ENCODE data around the gene LITAFD.

LITAFD gene

DNA sequence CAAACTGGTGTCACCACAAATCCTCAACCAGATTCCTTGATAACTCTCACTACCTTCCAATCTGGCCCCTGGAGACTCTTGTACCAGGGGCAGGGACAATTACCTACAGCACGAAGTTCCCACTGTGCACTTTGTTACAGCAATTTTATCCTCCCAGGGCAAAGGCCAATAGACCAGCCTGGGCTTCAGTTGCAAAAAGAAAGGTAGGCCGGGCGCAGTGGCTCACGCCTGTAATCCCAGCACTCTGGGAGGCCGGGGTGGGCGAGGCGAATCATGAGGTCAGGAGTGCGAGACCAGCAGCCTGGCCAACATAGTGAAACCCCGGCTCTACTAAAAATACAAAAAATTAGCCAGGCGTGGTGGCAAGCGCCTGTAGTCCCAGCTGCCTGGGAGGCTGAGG is 44.7 kb downstream of the LITAFD start:
- H2BK15ac ChIP-seq (ENCODE audit: low read length): no peak overlapping the region
- no peaks in the 10 kb centered on the region for H3K4me1 ChIP-seq (ENCODE audit: control insufficient read depth in 2 of 2, insufficient read depth in 1 of 2, low read depth in 1 of 2, low read length in 2 of 2)
- H3K9me3 ChIP-seq (replicated peaks in 1 of 2; ENCODE audit: control insufficient read depth in 2 of 2, insufficient read depth in 1 of 2, low read depth in 1 of 2, low read length in 2 of 2): peaks cover 0 to 7% of the 10 kb centered on the region in 2 donors
- no peak overlapping the region for H3K27ac ChIP-seq (replicated peaks; ENCODE audit: low read length)
- H3K14ac ChIP-seq (ENCODE audit: low read length): no peak overlapping the region
- no peak overlapping the region for H3K4me2 ChIP-seq (ENCODE audit: insufficient read depth, low read length, poor library complexity, severe bottlenecking)
- no peak overlapping the region for H3K23ac ChIP-seq (ENCODE audit: low read depth, low read length, poor library complexity)
- no peak overlapping the region for H2BK120ac ChIP-seq (ENCODE audit: low read depth, low read length)
- WGBS, 2 donors (ENCODE audit: extremely low coverage in 2 of 2, insufficient read length in 2 of 2, insufficient replicate concordance in 1 of 2): no CpG with 5 or more reads among the region's 11 CpGs
- H2BK12ac ChIP-seq (ENCODE audit: low read length): no peak overlapping the region
- H4K91ac ChIP-seq (ENCODE audit: low read depth, low read length, poor library complexity): no peak overlapping the region
- peaks cover 2% of the 10 kb centered on the region for H3K79me1 ChIP-seq (ENCODE audit: low read depth, low read length)
- H3K4ac ChIP-seq (ENCODE audit: low read length): no peak overlapping the region
- peaks cover 26 to 81% of the 10 kb centered on the region in 2 donors for H3K36me3 ChIP-seq (replicated peaks in 1 of 2; ENCODE audit: control insufficient read depth in 2 of 2, insufficient read depth in 2 of 2, low read length in 2 of 2)
- DNase-seq (ENCODE audit: low spot score): no peak
- H3K4me3 ChIP-seq (ENCODE audit: low read length in 2 of 2): no peak overlapping the region
- no peak overlapping the region for H2BK5ac ChIP-seq (ENCODE audit: low read length)
- no peak overlapping the region for H3K18ac ChIP-seq (ENCODE audit: low read length)
- H3K9ac ChIP-seq (ENCODE audit: low read depth, low read length, poor library complexity): no peak overlapping the region
- H2AFZ ChIP-seq (ENCODE audit: low read length): no peak overlapping the region
- H4K8ac ChIP-seq (ENCODE audit: low read depth, low read length): no peak overlapping the region
- H3K27me3 ChIP-seq (ENCODE audit: control insufficient read depth in 3 of 3, insufficient read depth in 3 of 3, low read depth in 1 of 3, low read length in 3 of 3): no peaks in the 10 kb centered on the region
- H2AK5ac ChIP-seq (ENCODE audit: low read depth, low read length): no peak overlapping the region

DNA sequence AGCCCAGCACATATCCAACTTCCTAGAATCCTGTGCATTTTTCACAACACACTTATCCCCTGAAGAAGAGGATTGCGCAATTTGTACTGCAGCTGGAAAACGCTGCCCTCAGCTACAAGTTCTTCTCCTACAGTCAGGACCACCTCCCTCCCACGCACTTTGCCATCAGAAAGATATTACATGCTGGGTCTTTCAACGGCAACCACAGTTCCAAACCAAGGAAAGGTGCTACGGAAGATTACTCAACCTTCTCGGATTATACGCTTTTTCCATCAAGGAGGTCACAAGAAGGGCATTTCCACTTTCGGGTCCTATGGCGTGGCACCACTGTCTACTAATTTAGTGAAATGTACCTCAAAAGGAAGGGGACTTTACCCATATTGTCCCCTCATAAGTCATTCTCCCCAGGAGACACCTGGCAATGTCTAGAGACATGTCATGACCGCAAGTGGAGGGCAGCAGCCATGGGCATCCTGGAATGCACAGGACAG is 46.4 kb downstream of the LITAFD start:
- Histone ChIP-seq H3K4ac (ENCODE audit: low read length) (no peak overlapping the region), H3K27me3 (ENCODE audit: control insufficient read depth in 3 of 3, insufficient read depth in 3 of 3, low read depth in 1 of 3, low read length in 3 of 3) (no peaks in the 10 kb centered on the region), H4K8ac (ENCODE audit: low read depth, low read length) (no peak overlapping the region), H2BK12ac (ENCODE audit: low read length) (no peak overlapping the region), H3K14ac (ENCODE audit: low read length) (no peak overlapping the region), H3K27ac (replicated peaks; ENCODE audit: low read length) (no peak overlapping the region), H2BK120ac (ENCODE audit: low read depth, low read length) (no peak overlapping the region), H3K18ac (ENCODE audit: low read length) (no peak overlapping the region), H2AK5ac (ENCODE audit: low read depth, low read length) (no peak overlapping the region), H3K36me3 (replicated peaks in 1 of 2; ENCODE audit: control insufficient read depth in 2 of 2, insufficient read depth in 2 of 2, low read length in 2 of 2) (peaks cover 17 to 64% of the 10 kb centered on the region in 2 donors), H3K23ac (ENCODE audit: low read depth, low read length, poor library complexity) (no peak overlapping the region), H3K4me3 (ENCODE audit: low read length in 2 of 2) (no peak overlapping the region), H3K79me1 (ENCODE audit: low read depth, low read length) (peaks cover 2% of the 10 kb centered on the region), H2AFZ (ENCODE audit: low read length) (no peak overlapping the region), H2BK5ac (ENCODE audit: low read length) (no peak overlapping the region), H4K91ac (ENCODE audit: low read depth, low read length, poor library complexity) (no peak overlapping the region), H3K4me1 (ENCODE audit: control insufficient read depth in 2 of 2, insufficient read depth in 1 of 2, low read depth in 1 of 2, low read length in 2 of 2) (no peaks in the 10 kb centered on the region), H3K9me3 (replicated peaks in 1 of 2; ENCODE audit: control insufficient read depth in 2 of 2, insufficient read depth in 1 of 2, low read depth in 1 of 2, low read length in 2 of 2) (peaks cover 0 to 7% of the 10 kb centered on the region in 2 donors), H2BK15ac (ENCODE audit: low read length) (no peak overlapping the region), H3K4me2 (ENCODE audit: insufficient read depth, low read length, poor library complexity, severe bottlenecking) (no peak overlapping the region), H3K9ac (ENCODE audit: low read depth, low read length, poor library complexity) (no peak overlapping the region)
- no CpG with 5 or more reads among the region's 10 CpGs for WGBS, 2 donors (ENCODE audit: extremely low coverage in 2 of 2, insufficient read length in 2 of 2, insufficient replicate concordance in 1 of 2)
- no peak for DNase-seq (ENCODE audit: low spot score)

DNA sequence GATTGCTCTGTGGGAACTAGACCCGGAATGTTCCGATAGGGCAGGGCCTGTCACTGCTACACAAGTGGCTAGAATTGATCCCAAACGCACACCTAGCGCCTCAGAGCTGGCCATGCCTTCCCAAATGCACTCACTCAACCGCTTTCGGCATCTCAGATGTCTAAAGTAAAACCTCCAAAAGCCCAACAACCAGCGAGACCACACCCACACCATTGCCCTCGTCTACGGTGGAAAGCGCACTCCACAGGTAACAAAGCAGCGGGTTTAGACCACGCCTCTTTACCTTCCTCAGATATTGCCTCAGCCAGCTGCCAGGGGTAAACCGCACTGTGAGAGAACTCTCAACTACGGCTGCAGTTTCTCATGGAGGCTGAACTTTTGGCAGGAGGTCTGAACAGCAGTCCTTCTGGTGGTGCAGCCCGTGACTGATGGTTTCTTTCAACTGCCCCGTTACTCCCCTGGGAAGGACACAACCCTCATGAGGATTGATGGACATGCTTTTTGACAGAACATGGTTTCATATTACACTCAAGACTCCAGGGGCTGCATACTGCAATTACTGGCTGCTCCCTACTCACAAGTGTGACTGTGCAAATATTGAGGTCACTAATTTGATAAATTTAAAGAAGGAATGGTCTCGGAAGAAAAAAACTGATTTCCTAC is 47.1 kb downstream of the LITAFD start:
- Histone ChIP-seq H3K23ac (ENCODE audit: low read depth, low read length, poor library complexity) (no peak overlapping the region), H3K27ac (replicated peaks; ENCODE audit: low read length) (no peak overlapping the region), H3K4me2 (ENCODE audit: insufficient read depth, low read length, poor library complexity, severe bottlenecking) (no peak overlapping the region), H3K14ac (ENCODE audit: low read length) (no peak overlapping the region), H3K79me1 (ENCODE audit: low read depth, low read length) (peaks cover 2% of the 10 kb centered on the region), H3K27me3 (ENCODE audit: control insufficient read depth in 3 of 3, insufficient read depth in 3 of 3, low read depth in 1 of 3, low read length in 3 of 3) (no peaks in the 10 kb centered on the region), H2BK5ac (ENCODE audit: low read length) (no peak overlapping the region), H2AK5ac (ENCODE audit: low read depth, low read length) (no peak overlapping the region), H3K4me3 (ENCODE audit: low read length in 2 of 2) (no peak overlapping the region), H3K4me1 (ENCODE audit: control insufficient read depth in 2 of 2, insufficient read depth in 1 of 2, low read depth in 1 of 2, low read length in 2 of 2) (no peaks in the 10 kb centered on the region), H2BK15ac (ENCODE audit: low read length) (no peak overlapping the region), H3K36me3 (replicated peaks in 1 of 2; ENCODE audit: control insufficient read depth in 2 of 2, insufficient read depth in 2 of 2, low read length in 2 of 2) (peaks cover 17 to 58% of the 10 kb centered on the region in 2 donors), H3K9ac (ENCODE audit: low read depth, low read length, poor library complexity) (no peak overlapping the region), H2AFZ (ENCODE audit: low read length) (no peak overlapping the region), H3K9me3 (replicated peaks in 1 of 2; ENCODE audit: control insufficient read depth in 2 of 2, insufficient read depth in 1 of 2, low read depth in 1 of 2, low read length in 2 of 2) (peaks cover 0 to 7% of the 10 kb centered on the region in 2 donors), H2BK120ac (ENCODE audit: low read depth, low read length) (no peak overlapping the region), H3K18ac (ENCODE audit: low read length) (no peak overlapping the region), H4K91ac (ENCODE audit: low read depth, low read length, poor library complexity) (no peak overlapping the region), H2BK12ac (ENCODE audit: low read length) (no peak overlapping the region), H4K8ac (ENCODE audit: low read depth, low read length) (no peak overlapping the region), H3K4ac (ENCODE audit: low read length) (no peak overlapping the region)
- DNase-seq (ENCODE audit: low spot score): no peak
- WGBS, 2 donors (ENCODE audit: extremely low coverage in 2 of 2, insufficient read length in 2 of 2, insufficient replicate concordance in 1 of 2): no CpG with 5 or more reads among the region's 17 CpGs

DNA sequence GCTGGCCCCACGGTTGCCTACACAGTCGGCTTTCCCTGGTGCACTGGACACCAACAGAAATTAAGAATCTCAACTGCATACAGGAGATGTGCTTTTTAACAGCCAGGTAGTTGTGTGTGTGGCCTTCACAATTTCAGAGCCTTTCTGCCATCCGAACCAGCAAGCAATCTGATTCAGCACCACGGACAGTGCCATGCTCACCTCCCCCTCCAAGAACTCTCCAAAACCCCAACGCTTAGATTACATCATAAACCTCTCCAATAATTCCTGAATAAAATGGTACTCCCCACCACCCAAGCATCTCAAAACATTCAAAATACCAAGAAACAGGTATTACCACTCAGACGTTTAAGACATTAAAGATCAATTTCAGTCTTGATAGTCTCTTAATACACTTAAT is 49.7 kb downstream of the LITAFD start:
- WGBS, 2 donors (ENCODE audit: extremely low coverage in 2 of 2, insufficient read length in 2 of 2, insufficient replicate concordance in 1 of 2): no CpG with 5 or more reads among the region's 6 CpGs
- Histone ChIP-seq H3K4me2 (ENCODE audit: insufficient read depth, low read length, poor library complexity, severe bottlenecking) (no peak overlapping the region), H2BK5ac (ENCODE audit: low read length) (no peak overlapping the region), H3K9me3 (replicated peaks in 1 of 2; ENCODE audit: control insufficient read depth in 2 of 2, insufficient read depth in 1 of 2, low read depth in 1 of 2, low read length in 2 of 2) (peaks cover 0 to 3% of the 10 kb centered on the region in 2 donors), H2BK120ac (ENCODE audit: low read depth, low read length) (no peak overlapping the region), H3K9ac (ENCODE audit: low read depth, low read length, poor library complexity) (no peak overlapping the region), H3K27ac (replicated peaks; ENCODE audit: low read length) (no peak overlapping the region), H3K79me1 (ENCODE audit: low read depth, low read length) (peaks cover 4% of the 10 kb centered on the region), H3K4ac (ENCODE audit: low read length) (no peak overlapping the region), H3K14ac (ENCODE audit: low read length) (no peak overlapping the region), H2AK5ac (ENCODE audit: low read depth, low read length) (no peak overlapping the region), H2BK12ac (ENCODE audit: low read length) (no peak overlapping the region), H3K18ac (ENCODE audit: low read length) (no peak overlapping the region), H3K27me3 (ENCODE audit: control insufficient read depth in 3 of 3, insufficient read depth in 3 of 3, low read depth in 1 of 3, low read length in 3 of 3) (no peaks in the 10 kb centered on the region), H3K36me3 (replicated peaks in 1 of 2; ENCODE audit: control insufficient read depth in 2 of 2, insufficient read depth in 2 of 2, low read length in 2 of 2) (peaks cover 17 to 37% of the 10 kb centered on the region in 2 donors), H3K4me3 (ENCODE audit: low read length in 2 of 2) (no peak overlapping the region), H3K23ac (ENCODE audit: low read depth, low read length, poor library complexity) (no peak overlapping the region), H3K4me1 (ENCODE audit: control insufficient read depth in 2 of 2, insufficient read depth in 1 of 2, low read depth in 1 of 2, low read length in 2 of 2) (peaks cover 0 to 2% of the 10 kb centered on the region in 2 donors), H2BK15ac (ENCODE audit: low read length) (no peak overlapping the region), H4K91ac (ENCODE audit: low read depth, low read length, poor library complexity) (no peak overlapping the region), H2AFZ (ENCODE audit: low read length) (no peak overlapping the region), H4K8ac (ENCODE audit: low read depth, low read length) (no peak overlapping the region)
- peak; percentile 57 for DNase-seq (ENCODE audit: low spot score)

Data from neuronal stem cell (in vitro differentiated cells).